Fibroblast of skin of right quadriceps (primary cell): ENCODE measurements around the gene WDR26.
"Not testable (repeated sequence)": the region's sequence is repeated elsewhere in the genome, so short reads cannot be mapped to it uniquely, and the experiment has no call there.

ENCODE experiments used
- DNase-seq: peaks from one replicate; pipeline ENCODE4 v3.0.0-alpha.2; 2013

The WDR26 gene

DNA sequence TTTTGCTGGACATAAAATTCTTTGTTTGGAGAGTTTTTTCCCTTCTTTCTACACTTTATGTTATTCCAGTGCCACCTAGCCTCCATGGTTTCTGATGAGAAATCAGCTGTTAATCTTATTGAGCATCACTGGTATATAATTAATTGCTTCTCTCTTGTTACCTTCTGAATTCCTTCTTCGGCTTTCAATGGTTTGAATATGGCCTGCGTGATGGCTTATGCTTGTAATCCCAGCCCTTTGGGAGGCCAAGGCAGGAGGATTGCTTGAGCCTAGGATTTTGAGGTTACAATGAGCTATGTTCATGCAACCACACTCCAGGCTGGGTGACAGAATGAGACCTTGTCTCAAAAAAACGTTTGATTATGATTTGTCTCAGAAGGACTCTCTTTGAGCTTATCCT lies 90.9 kb downstream of the WDR26 start:
- no peak for DNase-seq

DNA sequence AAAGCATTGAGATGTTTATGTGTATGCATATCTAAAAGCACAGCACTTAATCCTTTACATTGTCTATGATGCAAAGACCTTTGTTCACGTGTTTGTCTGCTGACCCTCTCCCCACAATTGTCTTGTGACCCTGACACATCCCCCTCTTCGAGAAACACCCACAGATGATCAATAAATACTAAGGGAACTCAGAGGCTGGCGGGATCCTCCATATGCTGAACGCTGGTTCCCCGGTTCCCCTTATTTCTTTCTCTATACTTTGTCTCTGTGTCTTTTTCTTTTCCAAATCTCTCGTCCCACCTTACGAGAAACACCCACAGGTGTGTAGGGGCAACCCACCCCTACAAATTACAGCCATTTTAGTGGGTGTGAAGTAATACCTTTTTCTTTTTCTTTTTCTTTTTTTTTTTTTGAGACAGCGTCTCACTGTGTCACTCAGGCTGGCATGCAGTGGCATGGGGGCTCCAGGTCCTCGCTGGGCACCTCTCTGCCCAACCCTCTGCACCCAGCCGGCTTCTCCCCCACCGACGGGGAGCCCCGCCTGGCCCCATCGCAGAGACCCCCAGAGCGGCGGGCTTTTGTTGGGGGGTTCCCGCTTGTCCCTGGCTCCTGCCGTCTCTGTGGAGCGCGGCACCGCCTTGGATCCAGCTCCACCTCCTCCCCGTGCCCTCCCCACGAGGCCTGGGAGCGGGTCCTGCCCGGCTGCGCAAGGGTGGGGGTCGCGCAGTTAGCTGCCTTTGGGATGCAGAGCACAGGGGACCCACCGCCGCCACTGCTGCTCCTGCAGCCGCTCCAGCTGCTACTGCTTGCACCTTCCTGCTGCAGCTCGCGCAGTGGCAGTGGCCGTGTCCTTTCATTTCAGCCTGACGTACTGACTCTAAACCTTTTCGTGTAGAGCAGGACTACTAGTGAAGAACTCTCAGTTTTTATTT lies 93.9 kb downstream of the WDR26 start:
- DNase-seq = not testable (repeated sequence)

GRCh38 chr1:224339442-224340033 lies 95.1 kb downstream of the WDR26 start:
- DNase-seq = no peak

DNA sequence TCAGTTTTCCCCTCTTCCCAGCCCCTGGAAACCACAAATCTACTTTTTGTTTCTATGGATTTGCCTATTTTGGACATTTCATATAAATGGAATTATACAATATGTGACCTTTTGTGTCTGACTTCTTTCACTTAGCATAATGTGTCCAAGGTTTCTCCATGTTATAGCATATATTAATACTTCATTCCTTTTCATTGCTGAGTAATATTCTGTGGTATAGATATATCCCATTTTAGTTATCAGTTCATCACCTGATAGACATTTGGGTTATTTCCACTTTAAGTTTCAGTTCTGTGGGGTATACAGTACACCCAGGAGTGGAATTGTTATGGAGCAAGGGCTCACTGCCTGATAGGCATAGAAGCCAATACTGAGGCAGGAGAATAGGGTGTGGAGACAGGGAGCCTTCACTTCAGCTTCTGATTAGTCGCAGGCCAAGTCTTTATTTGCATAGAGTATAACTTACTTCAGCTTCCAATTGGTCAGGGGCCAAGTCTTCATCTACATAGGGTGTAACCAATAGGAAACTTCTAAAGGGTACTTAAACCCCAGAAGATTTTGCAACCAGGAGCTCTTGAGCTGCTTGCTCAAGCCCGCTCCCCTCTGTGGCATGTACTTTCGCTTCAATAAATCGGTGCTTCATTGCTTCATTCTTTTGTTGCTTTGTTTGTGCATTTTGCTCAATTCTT lies 96.3 kb downstream of the WDR26 start:
- DNase-seq = no peak
